Gastrocnemius medialis (tissue), 4 donors: ENCODE data around the gene SPTSSA. TPM values are rescaled to one million over a fixed set of nuclear protein-coding genes. Genes with fewer than 3 reads are reported as not detected.
"Not testable (repeated sequence)": the region's sequence is repeated elsewhere in the genome, so short reads cannot be mapped to it uniquely, and the experiment has no call there.

Source experiments
- ATAC-seq, 2 donors: fragments of 150-250 bp; one replicate each; pipeline ENCODE4 v1.9.1; 2016
- DNase-seq, 2 donors: peaks; one replicate each; pipeline ENCODE4 v3.0.0-alpha.2; 2019
- H3K27ac ChIP-seq, 4 donors: fragments of 200-600 bp; sonication (generic); 1 replicate in 1 of 4; 2 replicates in 3 of 4; pipeline ENCODE4 v1.5.1; 2016 to 2018; ENCODE audit warnings: mild to moderate bottlenecking in 2 of 4, moderate library complexity in 1 of 4
- H3K27me3 ChIP-seq, 3 donors: fragments of 200-600 bp; sonication (generic) in 2 of 3; 1 replicate in 1 of 3; 2 replicates in 2 of 3; pipeline versions ENCODE4 v1.5.1 to v1.6.0; 2016 to 2019; ENCODE audit warnings: mild to moderate bottlenecking in 1 of 3, moderate library complexity in 1 of 3
- H3K36me3 ChIP-seq, 2 donors: fragments of 200-600 bp; sonication (generic) in 1 of 2; one replicate each; pipeline ENCODE4 v1.5.1; 2017 to 2018
- H3K4me1 ChIP-seq, 2 donors: fragments of 200-600 bp; sonication (generic) in 1 of 2; one replicate each; pipeline ENCODE4 v1.5.1; 2016 to 2017; ENCODE audit warnings: mild to moderate bottlenecking in 2 of 2
- H3K4me3 ChIP-seq, 4 donors: fragments of 200-600 bp; sonication (generic) in 3 of 4; 1 replicate in 1 of 4; 2 replicates in 3 of 4; pipeline ENCODE4 v1.5.1; 2016 to 2019; ENCODE audit warnings: mild to moderate bottlenecking in 2 of 4
- H3K9me3 ChIP-seq, 3 donors: fragments of 200-600 bp; sonication (generic) in 2 of 3; 1 replicate in 1 of 3; 2 replicates in 2 of 3; pipeline ENCODE4 v1.5.1; 2016 to 2019
- CTCF ChIP-seq, 5 experiments: fragments of 450-650 bp in 3 of 5; fragments of 200-600 bp in 2 of 5; sonication (generic) in 2 of 5; IDR thresholded peaks in 4 of 5; conservative IDR thresholded peaks in 1 of 5; 1 replicate in 4 of 5; 2 replicates in 1 of 5; pipeline ENCODE4 v1.5.1; 2016 to 2019; ENCODE audit warnings: antibody characterized with exemption in 5 of 5, mild to moderate bottlenecking in 3 of 5, moderate library complexity in 3 of 5
- POLR2A ChIP-seq, 2 donors: fragments of 450-650 bp; IDR thresholded peaks; one replicate each; pipeline ENCODE4 v1.6.1; 2017; ENCODE audit warnings: antibody characterized with exemption in 2 of 2, mild to moderate bottlenecking in 2 of 2, moderate library complexity in 2 of 2
- in situ Hi-C, 4 donors: fragments of 200-750 bp; cut with MboI; loops; one replicate each; pipeline versions ENCODE4 v1.15.0 to v1.8.0; 2017; ENCODE audit warnings: low sequenced_read_pairs in 4 of 4
- intact Hi-C: fragments of 100-400 bp; cut with DNase I; formaldehyde crosslinking; loops from one replicate; pipeline ENCODE4 v1.15.1; 2023; ENCODE audit warnings: low total_unique reads
- total RNA-seq, 4 donors: library from RNA; depleted of rRNA; stranded (reverse); fragments of >200 nt; gene quantifications; one replicate each; pipeline versions ENCODE4 v1.1.0 to v1.2.3, GENCODE V29; 2016

The SPTSSA gene
- total RNA-seq, 4 donors from 2014 or later: 6.4 to 14.0 (median 10.2) TPM

GRCh38 chr14:34403646-34404045 lies 58.4 kb downstream of the SPTSSA start:
- no peak overlapping the region for H3K27ac ChIP-seq
- ATAC-seq: no peak

DNA sequence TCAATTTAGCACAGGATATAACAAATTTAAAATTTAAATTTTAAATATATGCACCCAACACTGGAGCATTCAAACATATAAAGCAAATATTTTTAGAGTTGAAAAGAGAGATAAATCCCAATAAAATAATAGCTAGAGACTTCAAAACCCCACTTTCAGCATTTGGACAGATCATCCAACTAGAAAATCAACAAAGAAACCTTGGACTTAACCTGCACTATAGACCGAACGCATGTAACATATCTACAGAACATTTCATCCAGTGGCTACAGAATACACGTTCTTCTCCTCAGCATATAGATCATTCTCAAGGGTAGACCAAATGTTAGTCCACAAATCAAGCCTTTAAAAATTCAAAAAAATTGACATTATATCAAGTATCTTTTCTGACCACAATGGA lies 64.0 kb downstream of the SPTSSA start:
- DNase-seq: no peak
- Histone ChIP-seq H3K9me3 (no peaks in the 10 kb centered on the region), H3K4me3 (no peak overlapping the region), H3K27me3 (no peaks in the 10 kb centered on the region), H3K27ac (no peak overlapping the region), H3K36me3 (no peaks in the 10 kb centered on the region), H3K4me1 (no peaks in the 10 kb centered on the region)
- in situ Hi-C loops: no loop called here
- intact Hi-C loops: no loop called here
- no peak for TF ChIP-seq CTCF (IDR thresholded peaks at IDR 0.05 in 4 of 5, conservative IDR thresholded peaks at IDR 0.05 in 1 of 5)
- no peak for TF ChIP-seq POLR2A (IDR thresholded peaks at IDR 0.05)
- ATAC-seq: no peak

More at GRCh38 chr14:34403646-34404045, 58.4 kb downstream of the SPTSSA start:
- TF ChIP-seq POLR2A (IDR thresholded peaks at IDR 0.05) (no peak), CTCF (IDR thresholded peaks at IDR 0.05 in 4 of 5, conservative IDR thresholded peaks at IDR 0.05 in 1 of 5) (no peak)
- intact Hi-C loops (no loop called here), in situ Hi-C loops (no loop called here)
- Histone ChIP-seq H3K9me3 (no peaks in the 10 kb centered on the region), H3K4me3 (no peak overlapping the region), H3K27me3 (no peaks in the 10 kb centered on the region), H3K36me3 (no peaks in the 10 kb centered on the region), H3K4me1 (no peaks in the 10 kb centered on the region)
- DNase-seq: no peak

GRCh38 chr14:34387974-34388516 lies 74.0 kb downstream of the SPTSSA start:
- ATAC-seq: no peak
- intact Hi-C loops (no loop called here), in situ Hi-C loops (no loop called here)
- Histone ChIP-seq H3K36me3 (no peaks in the 10 kb centered on the region), H3K27me3 (no peaks in the 10 kb centered on the region), H3K27ac (no peak overlapping the region), H3K4me1 (no peaks in the 10 kb centered on the region), H3K9me3 (no peaks in the 10 kb centered on the region), H3K4me3 (no peak overlapping the region)
- TF ChIP-seq CTCF (IDR thresholded peaks at IDR 0.05 in 4 of 5, conservative IDR thresholded peaks at IDR 0.05 in 1 of 5) (no peak), POLR2A (IDR thresholded peaks at IDR 0.05) (no peak)
- DNase-seq: no peak

GRCh38 chr14:34386865-34387485 lies 75.1 kb downstream of the SPTSSA start:
- TF ChIP-seq POLR2A (IDR thresholded peaks at IDR 0.05): no peak
- TF ChIP-seq CTCF (IDR thresholded peaks at IDR 0.05 in 4 of 5, conservative IDR thresholded peaks at IDR 0.05 in 1 of 5): no peak
- no peak for DNase-seq

DNA sequence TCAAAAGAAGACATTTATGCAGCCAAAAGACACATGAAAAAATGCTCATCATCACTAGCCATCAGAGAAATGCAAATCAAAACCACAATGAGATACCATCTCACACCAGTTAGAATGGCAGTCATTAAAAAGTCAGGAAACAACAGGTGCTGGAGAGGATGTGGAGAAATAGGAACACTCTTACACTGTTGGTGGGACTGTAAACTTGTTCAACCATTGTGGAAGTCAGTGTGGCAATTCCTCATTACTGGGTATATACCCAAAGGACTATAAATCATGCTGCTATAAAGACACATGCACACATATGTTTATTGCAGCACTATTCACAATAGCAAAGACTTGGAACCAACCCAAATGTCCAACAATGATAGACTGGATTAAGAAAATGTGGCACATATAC lies 76.2 kb downstream of the SPTSSA start:
- H3K36me3 ChIP-seq, DNase-seq, H3K27ac ChIP-seq, ATAC-seq, H3K27me3 ChIP-seq, H3K4me3 ChIP-seq, H3K4me1 ChIP-seq, H3K9me3 ChIP-seq, intact Hi-C loops, in situ Hi-C loops: not testable (repeated sequence)

More at GRCh38 chr14:34386865-34387485, 75.1 kb downstream of the SPTSSA start:
- Histone ChIP-seq H3K9me3 (no peaks in the 10 kb centered on the region), H3K27me3 (no peaks in the 10 kb centered on the region), H3K36me3 (no peaks in the 10 kb centered on the region), H3K27ac (no peak overlapping the region), H3K4me3 (no peak overlapping the region), H3K4me1 (no peaks in the 10 kb centered on the region)
- no peak for ATAC-seq
- in situ Hi-C loops: no loop called here
- intact Hi-C loops: no loop called here
